Spleen (tissue), 11 donors: ENCODE results near the gene ATXN1. TPM values are rescaled to one million over a fixed set of nuclear protein-coding genes. Genes with fewer than 3 reads are reported as not detected.
A peak's percentile ranks its signal among the peaks of the same experiment; 100 is the strongest.

Experiments used
- DNase-seq: peaks from one replicate; pipeline ENCODE4 v3.0.0-alpha.2; 2020
- H3K27ac ChIP-seq, 8 donors: fragments of 200-600 bp; sonication (generic) in 7 of 8; 1 replicate in 4 of 8; 2 replicates in 4 of 8; pipeline versions ENCODE4 v1.5.0 to v1.8.0; 2016 to 2021; ENCODE audit warnings: inconsistent platforms in 4 of 8, mild to moderate bottlenecking in 4 of 8, moderate library complexity in 1 of 8
- H3K27me3 ChIP-seq, 7 donors: fragments of 200-600 bp; sonication (generic) in 6 of 7; replicated peaks in 1 of 7; 1 replicate in 4 of 7; 2 replicates in 3 of 7; pipeline versions ENCODE4 v1.5.0 to v1.8.0; 2016 to 2021; ENCODE audit warnings: inconsistent platforms in 3 of 7, mild to moderate bottlenecking in 1 of 7
- H3K36me3 ChIP-seq, 6 donors: fragments of 200-600 bp; sonication (generic) in 5 of 6; 1 replicate in 4 of 6; 2 replicates in 2 of 6; pipeline versions ENCODE4 v1.5.0 to v1.8.0; 2016 to 2021; ENCODE audit warnings: inconsistent platforms in 2 of 6
- H3K4me1 ChIP-seq, 6 donors: fragments of 200-600 bp; sonication (generic) in 5 of 6; 1 replicate in 3 of 6; 2 replicates in 3 of 6; pipeline versions ENCODE4 v1.5.0 to v1.8.0; 2016 to 2021; ENCODE audit warnings: inconsistent platforms in 3 of 6
- H3K4me3 ChIP-seq, 8 donors: fragments of 200-600 bp; sonication (generic) in 7 of 8; 1 replicate in 4 of 8; 2 replicates in 4 of 8; pipeline versions ENCODE4 v1.5.0 to v1.8.0; 2016 to 2021; ENCODE audit warnings: inconsistent platforms in 4 of 8, mild to moderate bottlenecking in 4 of 8, moderate library complexity in 2 of 8
- H3K9me3 ChIP-seq, 8 donors: fragments of 200-600 bp; sonication (generic) in 7 of 8; 1 replicate in 4 of 8; 2 replicates in 4 of 8; pipeline versions ENCODE4 v1.5.0 to v1.8.0; 2016 to 2021; ENCODE audit warnings: inconsistent platforms in 4 of 8
- POLR2A ChIP-seq, 3 donors: fragments of 450-650 bp; IDR thresholded peaks; one replicate each; pipeline ENCODE4 v1.5.1; 2017; ENCODE audit warnings: antibody characterized with exemption in 3 of 3, mild to moderate bottlenecking in 1 of 3
- POLR2AphosphoS5 ChIP-seq, 3 donors: sonication (generic); formaldehyde crosslinking; IDR thresholded peaks; one replicate each; pipeline ENCODE4 v1.5.1; 2017; ENCODE audit warnings: antibody characterized with exemption in 3 of 3
- WGBS, 5 donors: extraction: QIAGEN DNeasy Blood & Tissue Kit in 3 of 5; methylation state at CpG; one replicate each; pipeline versions ENCODE4 v1.1.5 to v1.1.7; 2013 to 2018; 5-methylcytosine and 5-hydroxymethylcytosine counted together
- intact Hi-C: fragments of 100-400 bp; cut with DNase I; formaldehyde crosslinking; loops from one replicate; pipeline ENCODE4 v1.15.0; 2023; ENCODE audit warnings: low total_unique reads
- polyA plus RNA-seq, 3 donors: library from polyadenylated mRNA; stranded (reverse); fragments of 200-250 nt; gene quantifications; one replicate each; pipeline ENCODE4 v1.2.1, GENCODE V29; 2013
- total RNA-seq, 7 donors: library from RNA; depleted of rRNA in 3 of 7; stranded (reverse); fragments of >200 nt in 3 of 7; fragmentation: NEBNext Ultra II Directional in 4 of 7; extraction: Animal tissue kit (Norgen Biotek cat#: 25700) in 4 of 7; gene quantifications; one replicate each; pipeline versions ENCODE4 v1.1.0 to v1.2.1, GENCODE V29; 2016 to 2021
- TF ChIP-seq, protein P1 (sequence below), 11 experiments: fragments of 200-600 bp in 7 of 11; fragments of 450-650 bp in 4 of 11; sonication (generic) in 4 of 11; IDR thresholded peaks in 8 of 11; conservative IDR thresholded peaks in 3 of 11; 1 replicate in 7 of 11; 2 replicates in 4 of 11; pipeline versions ENCODE4 v1.4.0 to v1.8.0; 2016 to 2021; ENCODE audit warnings: antibody characterized with exemption in 11 of 11, inconsistent platforms in 4 of 11, mild to moderate bottlenecking in 1 of 11
- donor health status: healthy with polysubstance abuse.
- donor health status: DM: no; HTN: no; CAD: no; lungs with moderate emphysema.
- donor health status: DM: no; HTN: no; CAD: no.
- donor health status: Bipolar disorder and iron deficiency.
- donor health status: healthy.
- donor health status: DM: no; HTN: no; CAD: no.
- donor health status: DM: yes; HTN: yes; CAD: no.

ATXN1 gene
- total and polyA plus RNA-seq, 10 donors = 3.5 to 123 (median 73.9) TPM

DNA sequence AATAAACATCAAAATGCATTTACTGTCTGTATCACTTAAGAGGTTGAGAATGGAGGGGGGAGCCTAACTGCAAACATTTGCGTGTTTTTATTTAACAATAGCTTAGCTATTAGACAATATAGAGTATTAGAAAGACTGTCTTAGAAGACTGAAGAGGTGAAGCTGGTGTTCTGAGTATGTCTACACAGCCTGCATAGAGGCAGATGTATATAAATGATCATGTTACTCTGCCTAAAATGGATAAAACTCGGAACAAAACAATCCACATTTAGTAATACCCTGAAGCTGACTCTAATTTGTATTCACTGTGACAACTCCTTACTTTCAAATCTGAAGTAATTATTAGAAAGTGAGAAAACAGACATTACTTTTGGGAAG lies 340.9 kb downstream of the ATXN1 start:
- H3K9me3 ChIP-seq = no peaks in the 10 kb centered on the region
- intact Hi-C loops = no loop called here
- TF ChIP-seq POLR2A (IDR thresholded peaks at IDR 0.05) (no peak), POLR2AphosphoS5 (IDR thresholded peaks at IDR 0.05) (no peak)
- TF ChIP-seq, protein P1, sequence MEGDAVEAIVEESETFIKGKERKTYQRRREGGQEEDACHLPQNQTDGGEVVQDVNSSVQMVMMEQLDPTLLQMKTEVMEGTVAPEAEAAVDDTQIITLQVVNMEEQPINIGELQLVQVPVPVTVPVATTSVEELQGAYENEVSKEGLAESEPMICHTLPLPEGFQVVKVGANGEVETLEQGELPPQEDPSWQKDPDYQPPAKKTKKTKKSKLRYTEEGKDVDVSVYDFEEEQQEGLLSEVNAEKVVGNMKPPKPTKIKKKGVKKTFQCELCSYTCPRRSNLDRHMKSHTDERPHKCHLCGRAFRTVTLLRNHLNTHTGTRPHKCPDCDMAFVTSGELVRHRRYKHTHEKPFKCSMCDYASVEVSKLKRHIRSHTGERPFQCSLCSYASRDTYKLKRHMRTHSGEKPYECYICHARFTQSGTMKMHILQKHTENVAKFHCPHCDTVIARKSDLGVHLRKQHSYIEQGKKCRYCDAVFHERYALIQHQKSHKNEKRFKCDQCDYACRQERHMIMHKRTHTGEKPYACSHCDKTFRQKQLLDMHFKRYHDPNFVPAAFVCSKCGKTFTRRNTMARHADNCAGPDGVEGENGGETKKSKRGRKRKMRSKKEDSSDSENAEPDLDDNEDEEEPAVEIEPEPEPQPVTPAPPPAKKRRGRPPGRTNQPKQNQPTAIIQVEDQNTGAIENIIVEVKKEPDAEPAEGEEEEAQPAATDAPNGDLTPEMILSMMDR (IDR thresholded peaks at IDR 0.05 in 8 of 11, conservative IDR thresholded peaks at IDR 0.05 in 3 of 11) = no peak
- H3K27ac ChIP-seq = peak overlapping the region; percentile 61 to 90 (median 80)
- no peak for DNase-seq
- no peaks in the 10 kb centered on the region for H3K36me3 ChIP-seq
- WGBS, 5 donors = 49 to 76% (median 74%) methylated on average over 2 of the region's 2 CpGs
- peaks cover 7 to 53% (median 32%) of the 10 kb centered on the region in 6 donors for H3K4me1 ChIP-seq
- H3K4me3 ChIP-seq = no peak overlapping the region
- no peaks in the 10 kb centered on the region for H3K27me3 ChIP-seq

DNA sequence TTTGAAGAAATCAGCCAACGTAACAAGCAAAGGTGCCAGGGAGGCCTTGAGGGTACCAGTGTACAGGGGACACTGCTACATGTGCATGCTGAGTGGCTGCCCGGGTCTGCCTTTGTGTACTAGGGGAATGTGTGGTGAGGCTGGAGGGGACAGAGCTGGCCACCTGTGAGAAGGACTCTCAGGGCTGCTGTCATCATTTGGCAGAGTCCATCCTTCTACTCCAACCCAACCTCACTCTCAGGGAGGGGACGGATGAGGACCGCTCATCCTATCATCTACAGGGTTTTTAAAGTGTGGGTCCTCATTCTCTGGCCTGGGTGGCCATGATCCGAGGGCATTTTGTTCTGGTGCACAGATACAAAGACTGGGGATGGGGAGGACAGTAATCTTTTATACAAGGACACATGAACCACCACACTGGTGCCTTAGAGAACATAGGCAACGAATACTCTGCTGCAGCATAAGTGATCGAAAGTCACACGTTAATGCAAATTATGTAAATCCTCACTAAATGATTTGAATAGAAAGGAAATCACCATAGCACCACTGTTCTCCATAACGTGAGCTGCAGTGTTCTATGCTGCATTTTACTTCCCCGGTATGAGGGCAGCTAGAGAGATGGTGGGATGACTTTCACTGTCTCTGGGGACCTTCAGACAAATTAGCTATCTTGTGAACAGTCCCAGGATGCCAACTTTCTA lies 341.5 kb downstream of the ATXN1 start:
- WGBS, 5 donors = 71 to 88% (median 82%) methylated on average over 10 of the region's 10 CpGs
- H3K4me3 ChIP-seq = no peak overlapping the region
- DNase-seq = no peak
- no peaks in the 10 kb centered on the region for H3K36me3 ChIP-seq
- TF ChIP-seq, protein P1 (IDR thresholded peaks at IDR 0.05 in 8 of 11, conservative IDR thresholded peaks at IDR 0.05 in 3 of 11) = no peak
- TF ChIP-seq POLR2A (IDR thresholded peaks at IDR 0.05) (no peak), POLR2AphosphoS5 (IDR thresholded peaks at IDR 0.05) (peak in 1 of 3 donors; percentile 63)
- no peaks in the 10 kb centered on the region for H3K27me3 ChIP-seq
- H3K27ac ChIP-seq = peak overlapping the region; percentile 61 to 90 (median 80)
- intact Hi-C loops = no loop called here
- H3K9me3 ChIP-seq = no peaks in the 10 kb centered on the region
- H3K4me1 ChIP-seq = peaks cover 7 to 57% (median 35%) of the 10 kb centered on the region in 6 donors

DNA sequence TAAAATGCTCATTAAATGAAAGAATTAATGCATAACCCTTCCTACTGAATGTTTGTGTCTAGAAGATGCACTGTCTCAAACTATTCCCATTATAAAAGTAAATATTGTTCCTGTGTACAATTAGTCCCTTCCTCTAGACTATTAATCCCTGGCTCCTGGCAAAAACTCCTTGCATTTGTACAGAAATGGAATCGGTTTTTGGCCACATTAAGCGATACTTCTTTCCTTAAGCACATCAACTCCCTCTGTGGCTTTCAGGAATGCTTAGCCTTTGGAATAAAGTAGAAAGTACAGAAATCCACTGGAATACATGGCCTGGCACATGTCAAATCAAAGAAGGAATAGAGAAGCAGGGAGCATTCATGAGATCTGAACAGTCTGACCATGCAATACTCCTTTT lies 343.1 kb downstream of the ATXN1 start:
- no peak overlapping the region for H3K27ac ChIP-seq
- no peaks in the 10 kb centered on the region for H3K9me3 ChIP-seq
- TF ChIP-seq POLR2AphosphoS5 (IDR thresholded peaks at IDR 0.05) (no peak), POLR2A (IDR thresholded peaks at IDR 0.05) (no peak)
- TF ChIP-seq, protein P1 (IDR thresholded peaks at IDR 0.05 in 8 of 11, conservative IDR thresholded peaks at IDR 0.05 in 3 of 11) = no peak
- no peak overlapping the region for H3K4me3 ChIP-seq
- 86 to 91% (median 87%) methylated on average over 2 of the region's 2 CpGs for WGBS, 5 donors
- H3K4me1 ChIP-seq = peaks cover 7 to 69% (median 47%) of the 10 kb centered on the region in 6 donors
- no peak for DNase-seq
- no peaks in the 10 kb centered on the region for H3K36me3 ChIP-seq
- H3K27me3 ChIP-seq = no peaks in the 10 kb centered on the region
- intact Hi-C loops = no loop called here

DNA sequence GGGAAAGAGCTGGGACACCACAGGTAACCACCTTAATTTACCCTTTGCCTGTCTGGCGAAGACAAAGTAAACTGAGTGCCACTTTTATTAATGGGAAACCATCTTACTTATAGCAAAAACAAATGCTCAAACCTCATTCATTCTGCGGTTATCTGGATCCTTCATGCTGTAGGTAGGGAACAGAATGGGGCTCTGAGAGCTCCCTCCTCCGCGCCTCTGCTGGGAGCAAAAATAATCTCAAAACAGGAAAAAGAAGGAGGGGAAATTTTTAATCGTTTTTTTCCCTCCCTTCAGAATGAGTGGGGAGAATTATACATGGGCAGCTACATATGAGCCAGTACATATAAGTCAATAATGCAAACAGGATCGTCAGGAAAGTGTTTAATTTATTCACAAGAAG lies 345.6 kb downstream of the ATXN1 start:
- WGBS, 5 donors = 80 to 89% (median 85%) methylated on average over 6 of the region's 6 CpGs
- intact Hi-C loops = no loop called here

More for the DNA sequence above, 345.6 kb downstream of the ATXN1 start:
- peaks cover 0 to 59% (median 32%) of the 10 kb centered on the region in 6 donors for H3K4me1 ChIP-seq
- TF ChIP-seq POLR2AphosphoS5 (IDR thresholded peaks at IDR 0.05) (no peak), POLR2A (IDR thresholded peaks at IDR 0.05) (no peak)
- TF ChIP-seq, protein P1 (IDR thresholded peaks at IDR 0.05 in 8 of 11, conservative IDR thresholded peaks at IDR 0.05 in 3 of 11) = no peak
- no peaks in the 10 kb centered on the region for H3K36me3 ChIP-seq
- no peaks in the 10 kb centered on the region for H3K27me3 ChIP-seq
- no peak overlapping the region for H3K27ac ChIP-seq
- no peaks in the 10 kb centered on the region for H3K9me3 ChIP-seq
- DNase-seq = no peak
- H3K4me3 ChIP-seq = no peak overlapping the region
